HG03432 (cell line): Measurements from ENCODE around the gene RBM19.
"Not testable (repeated sequence)": the region's sequence is repeated elsewhere in the genome, so short reads cannot be mapped to it uniquely, and the experiment has no call there.

Experiments
- ATAC-seq: cut with Tn5 transposase; IDR thresholded peaks from one replicate; pipeline ENCODE4 v1.9.1; 2021; ENCODE audit warnings: mild to moderate bottlenecking, moderate library complexity; ENCODE audit not compliant: unreplicated experiment

Gene RBM19

DNA sequence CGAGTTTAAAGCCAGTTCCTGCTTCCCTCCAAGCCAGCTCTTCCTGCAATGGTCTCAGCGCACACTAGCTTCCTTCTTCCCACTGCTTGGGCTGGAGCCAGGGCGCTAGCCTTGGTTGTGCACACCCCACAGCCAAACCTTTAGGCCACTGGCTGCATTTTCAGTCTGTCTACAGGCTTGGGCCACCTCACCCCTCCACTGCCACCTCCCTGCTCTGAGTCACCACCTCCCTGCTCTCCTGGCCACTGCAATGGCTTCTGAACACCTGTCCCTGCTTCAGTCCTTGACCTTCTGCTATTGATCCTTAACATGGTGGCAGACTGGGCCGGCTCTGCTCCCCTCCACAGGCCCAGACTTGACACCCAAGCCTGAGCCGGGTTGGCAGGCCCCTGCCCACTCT is 151.1 kb downstream of the RBM19 start:
- no peak for ATAC-seq

DNA sequence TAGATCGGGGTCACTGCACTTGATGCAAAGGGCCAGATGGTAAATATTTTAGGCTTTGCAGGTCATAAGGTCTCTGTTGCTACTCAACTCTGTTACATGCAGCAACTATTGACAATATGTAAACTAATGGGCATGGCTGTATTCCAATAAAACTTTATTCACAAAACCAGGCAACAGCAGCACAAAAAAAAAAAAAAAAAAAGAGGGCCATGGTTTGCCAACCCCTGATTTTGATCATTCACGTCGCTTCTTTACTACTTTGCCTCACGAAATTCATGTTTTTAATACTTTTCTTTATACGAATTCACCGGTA is 152.9 kb downstream of the RBM19 start:
- no peak for ATAC-seq

DNA sequence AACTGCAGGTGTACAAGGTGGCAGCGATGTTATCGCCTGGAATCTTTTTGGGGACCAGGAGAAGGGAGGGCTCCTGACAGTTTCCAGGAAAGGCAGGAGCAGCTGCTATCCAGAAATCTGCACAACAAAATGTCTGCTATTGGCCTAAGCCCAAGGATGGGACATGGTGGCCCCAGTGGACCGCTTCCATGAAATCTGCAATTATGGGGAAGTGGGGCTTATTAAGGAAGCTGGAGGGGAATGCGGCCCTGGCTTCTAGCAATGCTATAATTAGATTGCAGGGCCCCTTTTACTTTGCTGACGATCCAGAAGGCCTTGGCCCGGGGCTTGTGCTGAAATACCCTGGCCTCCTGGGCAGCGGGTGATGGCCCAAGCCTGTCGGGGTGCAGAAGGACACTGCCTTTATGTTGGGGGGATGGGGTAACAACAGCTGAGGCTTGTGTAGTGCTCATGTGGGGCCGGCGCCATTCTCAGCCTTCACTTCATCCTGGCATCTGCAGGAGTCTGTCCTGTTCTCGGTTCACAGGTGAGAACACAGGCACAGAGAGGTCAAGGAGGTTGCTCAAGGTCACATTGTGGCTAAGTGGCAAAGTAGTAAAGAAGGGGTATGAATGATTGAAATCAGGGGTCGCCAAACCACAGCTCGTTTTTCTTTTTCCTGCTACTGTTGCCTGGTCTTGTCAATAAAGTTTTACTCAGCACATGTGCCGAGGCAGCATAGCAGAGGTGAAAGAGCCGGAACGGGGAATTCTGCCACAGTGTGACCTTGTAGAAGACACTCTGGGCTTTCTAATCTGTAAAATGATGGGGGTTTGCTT is 153.5 kb downstream of the RBM19 start:
- no peak for ATAC-seq

DNA sequence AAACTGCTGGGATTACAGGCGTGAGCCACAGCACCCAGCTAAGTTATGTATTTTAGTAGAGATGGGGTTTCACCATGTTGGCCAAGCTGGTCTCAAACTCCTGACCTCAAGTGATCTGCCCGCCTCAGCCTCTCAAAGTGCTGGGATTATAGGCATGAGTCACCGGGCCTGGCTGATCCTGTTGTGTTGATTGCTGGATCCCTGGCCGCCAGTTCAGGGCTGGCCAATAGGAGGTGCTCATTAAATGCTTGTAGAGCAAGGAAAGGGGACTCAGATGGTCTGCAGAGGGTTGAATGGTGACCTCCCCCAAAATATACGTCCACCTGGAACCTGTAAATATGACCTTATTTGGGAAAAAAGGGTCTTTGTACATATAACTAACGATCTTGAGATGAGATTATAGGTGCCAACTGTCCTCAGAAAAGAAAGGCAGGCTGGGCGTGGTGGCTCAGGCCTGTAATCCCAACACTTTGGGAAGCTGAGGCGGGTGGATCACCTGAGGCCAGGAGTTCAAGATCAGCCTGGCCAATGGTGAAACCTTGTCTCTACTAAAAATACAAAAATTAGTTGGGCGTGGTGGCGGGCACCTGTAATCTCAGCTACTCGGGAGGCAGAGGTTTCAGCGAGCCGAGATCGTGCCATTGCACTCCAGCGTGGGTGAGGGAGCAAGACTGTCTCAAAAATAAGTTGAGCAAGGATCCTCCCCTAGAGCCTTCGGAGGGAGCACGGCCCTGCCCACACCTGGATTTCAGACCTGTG is 156.5 kb downstream of the RBM19 start:
- not testable (repeated sequence) for ATAC-seq

DNA sequence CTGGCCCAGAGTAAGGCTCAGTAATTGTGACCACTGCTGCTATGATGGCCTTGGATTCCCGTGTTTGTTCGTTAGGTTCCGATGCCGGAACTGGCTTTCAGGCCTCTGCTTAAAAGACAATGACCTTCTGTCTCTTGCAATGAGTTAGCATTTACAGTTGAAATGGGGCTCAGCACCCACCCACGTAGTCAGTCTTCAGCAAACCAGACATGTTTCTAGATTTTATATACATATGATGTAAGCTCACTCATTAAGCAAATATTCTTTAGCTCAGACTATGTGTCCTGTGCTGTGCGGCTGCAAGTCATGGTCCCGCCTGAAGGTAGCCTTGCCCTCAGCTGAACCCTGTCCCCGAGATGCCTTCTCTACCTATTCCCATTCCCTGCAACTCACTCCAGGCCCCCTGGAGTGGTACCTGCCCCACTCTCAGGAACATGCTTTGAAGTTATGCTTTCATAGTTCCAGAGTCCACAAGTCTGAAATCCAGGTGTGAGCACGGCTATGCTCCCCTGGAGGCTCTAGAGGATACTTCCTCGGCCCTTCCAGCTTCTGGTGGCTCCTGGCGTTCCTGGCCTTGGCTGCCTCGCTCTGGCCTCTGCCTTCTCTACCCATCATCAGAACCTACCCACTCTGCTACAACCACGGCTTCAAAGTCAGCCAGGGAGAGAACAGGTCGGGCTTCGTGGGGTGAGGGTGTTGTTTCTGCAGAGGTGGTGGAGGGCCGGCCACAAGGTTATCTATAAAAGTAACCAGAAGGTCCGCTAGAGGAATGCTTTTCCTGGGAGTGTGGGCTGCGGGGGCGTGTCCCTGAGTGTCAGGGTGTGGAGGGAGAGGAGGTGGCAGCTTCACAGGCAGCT is 157.8 kb downstream of the RBM19 start:
- ATAC-seq = no peak

DNA sequence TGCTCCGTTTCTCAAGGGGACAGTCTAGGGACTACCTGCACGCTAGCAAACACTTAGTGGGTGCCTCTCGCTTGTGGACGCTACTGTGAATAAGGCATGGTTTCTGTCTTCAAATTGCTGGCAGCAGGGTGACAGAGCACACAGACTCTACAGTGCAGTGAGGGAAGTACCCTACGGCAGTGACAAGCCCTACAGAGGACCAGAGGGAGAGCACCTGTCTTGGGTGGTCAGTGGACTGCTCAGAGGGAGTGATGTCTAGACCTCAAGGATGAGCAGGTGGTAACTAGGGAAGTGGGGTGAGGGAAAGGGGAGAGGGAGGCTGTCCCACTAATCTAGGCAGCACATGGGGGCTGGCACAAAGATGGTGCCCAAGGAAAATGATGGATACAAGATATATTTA is 160.5 kb downstream of the RBM19 start:
- no peak for ATAC-seq

DNA sequence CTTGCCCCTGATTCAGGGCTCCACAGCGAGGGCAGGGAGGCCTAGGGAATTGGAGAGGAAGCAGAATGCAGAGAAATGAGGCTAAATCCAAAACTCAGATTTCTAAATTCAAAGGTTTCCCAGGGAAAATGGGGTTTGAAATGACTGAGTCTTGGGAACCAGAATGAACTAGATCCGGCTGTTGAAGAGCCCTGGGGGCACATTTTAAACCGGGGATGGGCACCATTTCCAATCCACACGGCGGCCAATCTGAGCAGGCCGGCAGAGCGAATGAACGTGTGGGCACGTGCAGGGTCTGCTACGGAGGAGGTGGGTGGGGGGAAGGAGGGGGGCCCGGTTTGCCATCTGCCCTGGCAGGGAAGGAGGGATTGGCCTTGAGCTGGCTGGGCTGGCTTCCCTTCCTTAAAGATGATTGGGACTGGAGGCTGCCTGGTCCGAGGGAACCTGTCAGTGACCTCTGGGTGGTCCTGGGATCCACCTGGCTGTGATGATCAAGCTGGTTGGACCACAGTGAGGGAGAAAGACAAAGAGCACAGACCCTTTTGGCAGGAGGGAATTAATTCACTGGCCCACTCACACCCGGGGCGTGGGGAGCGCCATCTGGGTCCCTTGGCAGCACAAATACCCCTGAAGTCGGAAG is 161.0 kb downstream of the RBM19 start:
- ATAC-seq = no peak

DNA sequence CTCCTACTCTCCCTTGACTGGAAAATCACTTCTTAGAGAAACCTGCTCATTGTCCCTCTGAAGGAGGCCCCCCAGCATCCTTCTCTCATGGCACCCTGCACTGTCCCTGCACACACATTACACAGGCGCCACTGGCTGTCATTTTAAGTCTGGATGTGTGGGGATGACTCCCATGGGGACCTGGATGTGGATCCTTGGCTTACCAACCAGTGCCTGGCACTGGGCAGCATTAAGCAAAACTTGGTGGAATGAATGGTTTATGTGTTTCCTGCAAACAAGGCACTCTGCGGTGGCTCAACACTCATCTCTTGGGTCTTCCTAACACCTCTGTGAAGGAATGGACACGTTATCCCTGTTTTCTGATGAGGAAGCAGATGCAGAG is 162.4 kb downstream of the RBM19 start:
- no peak for ATAC-seq

DNA sequence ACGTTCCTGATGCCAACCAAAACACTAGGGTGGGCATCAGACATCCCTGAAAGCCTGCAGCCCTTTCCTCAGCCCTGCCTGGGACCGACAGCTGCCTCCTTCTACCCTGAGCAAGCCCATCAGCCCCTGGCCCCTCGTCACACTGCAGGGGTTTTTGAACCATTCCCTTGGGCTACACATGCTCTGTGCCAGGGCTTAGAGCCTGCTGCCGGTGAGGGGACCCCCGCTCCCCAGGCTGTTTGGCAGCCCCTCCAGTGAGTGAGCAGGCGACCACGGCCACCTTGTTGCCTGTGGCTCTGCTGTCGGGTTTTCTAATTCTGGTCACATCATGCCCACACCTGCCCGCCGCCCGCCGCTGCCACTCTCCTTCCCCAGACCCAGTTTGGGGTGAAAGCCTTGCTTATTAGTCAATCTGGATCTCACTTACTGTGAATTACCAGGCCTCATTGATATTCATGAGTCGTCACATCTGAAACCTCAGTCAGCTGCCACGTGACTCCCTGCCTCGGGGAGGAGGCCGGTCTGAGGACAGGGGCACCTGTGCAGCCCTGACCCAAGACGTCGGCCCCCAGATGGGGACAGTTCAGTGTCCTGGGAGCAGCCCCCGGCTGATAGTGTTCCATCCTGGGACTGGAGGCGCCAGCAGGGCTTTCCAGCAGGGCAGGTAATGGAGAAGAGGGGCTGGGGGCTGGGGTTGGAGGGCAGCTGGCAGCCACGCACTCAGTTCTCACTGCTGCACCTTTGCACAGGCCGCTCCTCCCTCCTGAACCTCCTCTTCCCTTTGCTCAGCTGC is 163.0 kb downstream of the RBM19 start:
- no peak for ATAC-seq

DNA sequence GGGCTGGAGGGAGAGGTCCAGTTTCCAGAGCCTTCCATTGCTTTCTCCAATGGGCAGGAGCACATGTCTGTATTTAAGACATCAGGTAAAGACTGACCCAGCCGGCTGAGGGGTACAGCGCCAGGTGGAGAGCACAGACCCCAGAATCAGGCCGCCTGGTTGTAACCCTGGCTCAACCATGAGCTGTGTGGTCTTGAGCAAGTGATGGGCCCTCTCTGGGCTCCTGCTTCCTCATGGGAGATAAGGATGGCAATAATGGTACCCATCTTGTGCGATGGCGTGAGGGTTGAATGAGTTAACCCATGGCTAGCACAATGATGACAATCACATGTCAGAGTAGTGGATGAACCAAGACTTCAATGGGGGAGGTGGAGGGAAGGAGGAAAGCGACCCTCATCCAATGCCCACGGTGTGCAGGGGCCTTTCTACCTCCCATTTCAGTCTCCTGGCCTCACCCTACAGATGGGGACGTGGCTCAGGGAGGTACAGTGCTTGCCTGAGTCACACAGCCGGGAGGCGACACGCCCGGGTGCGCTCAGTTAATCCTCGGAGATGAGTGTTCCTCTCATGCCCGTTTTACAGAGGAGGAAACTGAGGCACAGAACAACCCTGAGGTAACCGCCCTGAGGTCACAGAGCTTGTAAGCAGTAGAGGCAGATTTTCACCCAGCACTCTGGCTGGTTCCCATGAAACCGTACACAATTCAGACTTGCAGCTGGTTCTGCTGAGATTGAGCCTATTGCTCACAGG is 163.9 kb downstream of the RBM19 start:
- no peak for ATAC-seq

DNA sequence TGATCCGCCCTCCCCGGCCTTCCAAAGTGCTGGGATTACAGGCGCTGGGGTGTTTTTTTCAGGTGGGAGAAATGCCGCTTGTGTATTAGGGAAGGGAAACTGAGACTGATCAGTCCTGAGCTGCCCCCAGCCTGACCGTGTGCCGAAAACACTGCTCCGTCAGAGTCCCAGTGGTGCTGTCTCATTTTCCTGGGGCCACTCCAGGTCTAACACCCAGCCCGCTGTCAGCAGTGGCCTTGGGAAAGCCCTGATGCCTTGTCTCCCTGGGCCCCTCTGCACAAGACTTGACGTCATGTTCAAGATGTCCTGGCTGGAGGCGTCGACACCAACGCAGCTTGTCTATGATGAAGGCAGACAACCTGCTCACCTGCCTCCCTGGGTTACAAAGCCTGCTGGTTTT is 165.9 kb downstream of the RBM19 start:
- ATAC-seq = no peak

DNA sequence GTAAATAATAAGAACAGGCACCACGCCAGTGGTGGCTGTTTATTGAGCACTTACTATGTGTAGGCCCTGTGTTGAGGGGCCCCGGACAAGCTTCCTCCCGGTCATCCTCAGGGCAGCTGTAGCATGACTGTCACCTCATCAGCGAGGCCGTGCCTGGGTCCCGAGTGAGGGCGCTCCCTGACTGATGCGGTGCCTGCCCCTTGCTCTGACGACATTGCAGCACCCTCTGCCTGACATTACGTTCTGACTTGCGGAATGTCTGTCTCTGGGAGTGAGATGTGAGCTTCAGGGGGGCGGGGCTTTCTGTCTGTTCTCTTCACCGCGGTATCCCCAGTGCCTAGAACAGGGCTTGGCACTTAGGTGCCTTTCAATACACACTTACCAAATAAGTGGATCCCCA is 167.6 kb downstream of the RBM19 start:
- ATAC-seq = no peak

DNA sequence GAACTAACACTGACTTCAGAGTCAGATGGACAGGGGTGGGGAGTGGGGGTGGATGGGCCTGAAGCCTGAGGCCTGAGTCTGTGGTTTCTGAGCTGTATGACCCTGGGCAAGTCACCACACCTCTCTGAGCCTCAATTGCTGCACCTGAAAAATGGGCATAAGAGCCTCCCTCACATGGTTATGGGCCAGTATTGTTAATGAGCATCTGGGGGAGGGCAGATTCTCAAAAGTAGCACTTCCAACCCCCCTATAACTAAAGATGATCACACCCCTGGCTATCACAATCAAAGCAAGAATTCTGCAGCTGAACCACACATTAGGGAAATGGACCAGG is 168.6 kb downstream of the RBM19 start:
- no peak for ATAC-seq

DNA sequence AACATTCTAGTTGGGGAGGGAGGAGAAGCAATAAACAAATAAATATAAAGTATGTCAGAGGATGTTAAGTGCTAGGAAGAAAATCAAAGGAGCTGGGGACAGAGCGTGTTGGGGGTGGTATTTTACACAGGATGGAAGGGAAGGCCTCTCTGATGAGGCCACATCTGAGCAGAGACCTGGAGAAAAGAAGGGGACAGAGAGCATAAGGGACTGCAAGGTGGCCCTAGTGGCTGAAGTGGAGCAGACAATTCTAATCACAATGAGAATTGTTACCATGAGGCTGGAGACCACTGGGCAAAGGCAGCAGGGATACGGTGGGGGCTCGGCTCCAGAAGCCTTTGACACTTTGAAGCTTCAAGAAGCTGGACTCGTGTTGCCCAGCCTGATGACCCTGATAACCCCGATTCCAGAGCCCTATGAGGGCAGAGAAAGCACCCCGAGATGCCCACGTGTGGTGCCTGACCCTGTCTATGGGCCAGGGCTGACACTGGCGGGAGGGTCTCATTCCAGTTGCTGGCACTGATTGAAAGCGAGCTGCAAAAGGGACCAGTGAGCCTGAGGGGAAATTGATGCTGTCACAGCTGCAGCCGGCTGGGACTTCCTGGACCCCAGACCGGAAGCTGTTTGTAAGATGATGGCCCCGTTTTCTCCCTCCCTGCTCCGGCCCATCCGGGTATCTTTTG is 169.1 kb downstream of the RBM19 start:
- ATAC-seq = no peak

DNA sequence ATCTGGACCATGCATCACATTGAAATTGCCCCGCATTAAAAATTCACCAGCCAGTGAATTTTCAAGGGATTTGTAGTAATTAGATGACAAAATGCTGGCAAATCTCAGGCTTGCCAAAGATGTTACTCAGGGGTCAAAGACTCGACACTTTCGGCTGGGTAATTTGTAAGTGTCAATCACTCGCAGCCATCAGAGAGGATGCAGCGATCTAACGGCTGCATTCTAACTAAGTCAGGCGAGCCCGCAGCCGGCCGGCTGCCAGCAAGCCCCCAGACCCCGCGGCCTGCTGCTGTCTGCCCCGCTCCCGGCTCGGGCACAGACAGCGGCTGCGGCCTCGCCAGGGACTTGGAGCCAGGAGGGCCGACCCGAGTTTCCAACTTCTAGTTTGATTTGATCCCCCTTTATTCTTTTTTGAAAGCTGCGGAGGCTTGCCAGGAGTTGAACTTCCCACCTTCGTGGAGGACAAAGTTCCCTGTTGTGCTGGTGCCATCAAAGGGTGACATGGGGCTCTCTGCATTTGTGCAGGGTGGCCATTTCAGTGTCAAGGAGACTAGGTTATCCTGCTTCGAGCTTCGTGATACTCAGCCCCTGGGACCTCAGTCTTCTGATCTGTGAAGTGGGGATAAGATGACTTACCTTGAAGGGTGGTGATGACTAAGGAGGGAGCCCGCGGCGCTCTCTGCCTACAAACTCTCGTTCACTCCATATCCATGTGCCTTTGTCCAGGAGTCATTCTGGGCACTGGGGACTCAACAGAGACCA is 169.9 kb downstream of the RBM19 start:
- no peak for ATAC-seq

DNA sequence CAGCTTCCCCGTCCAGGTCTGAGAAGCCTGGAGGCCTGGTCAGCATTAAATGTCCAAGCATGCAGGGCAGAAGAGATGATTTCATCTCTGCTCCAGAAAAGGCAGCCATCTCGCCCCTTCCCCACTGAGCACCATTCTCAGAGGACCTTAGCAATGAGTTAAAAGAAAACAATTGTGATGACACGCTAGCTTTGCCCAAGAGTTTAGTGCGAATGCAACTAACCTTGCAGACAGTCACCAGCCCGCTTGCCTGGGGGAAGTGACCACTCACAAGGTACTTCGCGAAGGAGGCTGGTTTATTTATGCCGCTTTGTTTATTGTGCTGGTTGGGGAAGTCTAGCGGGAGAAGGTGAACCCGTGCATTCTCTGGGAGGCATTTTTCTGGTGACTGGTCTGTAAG is 170.7 kb downstream of the RBM19 start:
- ATAC-seq = no peak

DNA sequence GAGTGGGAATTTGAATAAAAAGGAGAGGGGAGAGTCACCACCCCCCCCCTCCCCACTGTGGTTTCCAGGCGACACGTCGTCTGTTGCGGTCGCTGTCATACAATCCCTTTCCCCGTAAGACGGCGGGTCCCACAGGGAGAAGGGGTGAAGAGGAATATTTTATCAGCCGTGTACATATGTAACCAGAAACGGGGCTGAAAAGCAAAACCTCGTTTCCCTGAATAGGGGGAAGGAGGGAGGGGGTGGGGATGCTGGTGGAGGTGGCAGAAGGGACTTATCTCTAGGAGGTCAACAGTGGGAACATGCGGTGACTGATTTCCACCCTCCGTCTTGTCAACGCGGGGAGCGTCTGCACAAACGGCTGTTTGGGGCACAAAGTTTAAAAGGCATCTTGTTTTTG is 171.4 kb downstream of the RBM19 start:
- ATAC-seq = no peak

DNA sequence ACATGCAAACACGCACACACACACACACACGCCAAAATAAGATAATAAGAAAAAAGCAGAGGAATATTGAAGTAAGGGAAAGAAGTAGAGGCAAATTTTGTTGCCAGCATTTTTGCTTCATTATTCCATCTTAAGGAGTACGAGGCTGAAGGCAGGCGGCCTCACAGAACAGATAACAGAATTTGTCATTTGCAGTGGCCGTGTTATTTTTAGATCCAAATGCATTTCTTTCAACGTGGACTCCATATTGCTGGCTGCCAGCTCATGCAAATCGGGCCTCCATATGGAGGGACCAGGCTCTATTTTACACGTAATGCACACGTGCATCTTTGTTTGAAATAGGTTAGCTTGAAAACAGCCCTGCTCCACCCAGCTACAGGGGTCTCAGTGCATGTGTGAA is 172.9 kb downstream of the RBM19 start:
- ATAC-seq = no peak

DNA sequence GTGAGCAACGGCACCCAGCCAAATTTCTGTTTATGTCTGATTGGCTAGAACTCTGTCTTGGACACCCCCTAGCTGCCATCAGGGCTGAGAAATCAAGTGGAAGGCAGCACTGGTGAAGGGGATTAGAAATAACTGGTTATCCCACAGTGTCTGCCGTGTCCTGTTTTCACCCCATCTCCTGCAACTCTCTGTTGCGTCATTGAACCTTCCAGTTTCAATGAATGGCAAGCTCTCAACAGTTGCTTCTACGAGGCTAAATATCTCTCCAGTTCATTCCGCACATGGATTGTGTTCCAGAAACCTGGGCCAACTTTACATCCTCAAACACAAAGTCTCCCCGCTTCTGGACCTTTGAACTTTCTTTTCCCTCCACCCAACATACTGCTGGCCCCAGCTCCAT is 173.7 kb downstream of the RBM19 start:
- ATAC-seq = no peak
